GM23338 (cell line): ENCODE data around the gene EEPD1. TPM values are rescaled to one million over a fixed set of nuclear protein-coding genes. Genes with fewer than 3 reads are reported as not detected.

Source experiments
- ATAC-seq: fragments of 200-7000 bp; cut with Tn5 transposase; 3 replicates; pipeline ENCODE4 v1.9.1; 2020
- DNase-seq: peaks from one replicate; pipeline ENCODE4 v3.0.0-alpha.2; 2015; ENCODE audit warnings: low spot score
- H2AFZ ChIP-seq: fragments of 200-600 bp; sonication (generic); 2 replicates; pipeline ENCODE4 v1.8.0; 2016; ENCODE audit warnings: antibody characterized with exemption, mild to moderate bottlenecking, moderate library complexity
- H3F3A ChIP-seq: fragments of 200-600 bp; sonication (generic); replicated peaks from 2 replicates; pipeline ENCODE4 v1.8.0; 2017; ENCODE audit warnings: antibody characterized with exemption, mixed run types, low read depth
- H3K27ac ChIP-seq: fragments of 200-600 bp; sonication (generic); 2 replicates; pipeline ENCODE4 v1.6.1; 2016; ENCODE audit warnings: low read depth
- H3K27me3 ChIP-seq: fragments of 200-600 bp; sonication (generic); 2 replicates; pipeline ENCODE4 v1.8.0; 2016; ENCODE audit warnings: mild to moderate bottlenecking, mixed run types, moderate library complexity; ENCODE audit not compliant: insufficient read depth
- H3K36me3 ChIP-seq: fragments of 200-600 bp; sonication (generic); 2 replicates; pipeline ENCODE4 v1.8.0; 2016; ENCODE audit warnings: mild to moderate bottlenecking; ENCODE audit not compliant: insufficient read depth
- H3K4me1 ChIP-seq: fragments of 200-600 bp; sonication (generic); 2 replicates; pipeline ENCODE4 v1.8.0; 2016; ENCODE audit warnings: mild to moderate bottlenecking, moderate library complexity; ENCODE audit not compliant: insufficient read depth
- H3K4me2 ChIP-seq: fragments of 200-600 bp; sonication (generic); 2 replicates; pipeline ENCODE4 v1.7.1; 2017; ENCODE audit warnings: mixed run types
- H3K4me3 ChIP-seq: fragments of 200-600 bp; sonication (generic); 2 replicates; pipeline ENCODE4 v1.6.1; 2016; ENCODE audit warnings: mixed run types
- H3K79me2 ChIP-seq: fragments of 200-600 bp; sonication (generic); replicated peaks from 2 replicates; pipeline ENCODE4 v1.8.0; 2017; ENCODE audit warnings: mild to moderate bottlenecking; ENCODE audit not compliant: insufficient read depth
- H3K9me2 ChIP-seq: fragments of 200-600 bp; sonication (generic); 2 replicates; pipeline ENCODE4 v1.8.0; 2017; ENCODE audit not compliant: insufficient read depth
- H4K20me1 ChIP-seq: fragments of 200-600 bp; sonication (generic); replicated peaks from 2 replicates; pipeline ENCODE4 v1.8.0; 2017; ENCODE audit warnings: mild to moderate bottlenecking; ENCODE audit not compliant: insufficient read depth
- H3K27ac Mint-ChIP-seq: 2 replicates; pipeline ENCODE4 v1.8.0; 2020; ENCODE audit warnings: inconsistent platforms, mild to moderate bottlenecking, moderate library complexity, mixed read lengths
- H3K27me3 Mint-ChIP-seq: 3 replicates; pipeline ENCODE4 v1.8.0; 2022; ENCODE audit warnings: low read depth, mild to moderate bottlenecking, moderate library complexity, mixed read lengths, inconsistent platforms; ENCODE audit not compliant: insufficient read depth, poor library complexity
- H3K36me3 Mint-ChIP-seq: 3 replicates; pipeline ENCODE4 v1.8.0; 2021; ENCODE audit warnings: low read depth, mild to moderate bottlenecking, inconsistent platforms, moderate library complexity, mixed read lengths
- H3K4me1 Mint-ChIP-seq: 3 replicates; pipeline ENCODE4 v1.8.0; 2020; ENCODE audit warnings: mild to moderate bottlenecking, inconsistent platforms, mixed read lengths
- H3K4me3 Mint-ChIP-seq: 3 replicates; pipeline ENCODE4 v1.8.0; 2021; ENCODE audit warnings: moderate library complexity, mild to moderate bottlenecking, inconsistent platforms, mixed read lengths
- H3K9me3 Mint-ChIP-seq: 3 replicates; pipeline ENCODE4 v1.8.0; 2020; ENCODE audit warnings: moderate library complexity, mild to moderate bottlenecking, inconsistent platforms, mixed read lengths
- EZH2phosphoT487 ChIP-seq: fragments of 200-600 bp; sonication (generic); IDR thresholded peaks from one replicate; pipeline ENCODE4 v1.8.1; 2018; ENCODE audit warnings: antibody characterized with exemption; ENCODE audit not compliant: unreplicated experiment
- JUNB ChIP-seq: IDR thresholded peaks from one replicate; pipeline ENCODE4 v1.6.1; 2016; ENCODE audit warnings: antibody characterized with exemption; ENCODE audit not compliant: unreplicated experiment
- NANOG ChIP-seq: IDR thresholded peaks from 2 replicates; pipeline ENCODE4 v1.6.1; 2016; ENCODE audit warnings: antibody characterized with exemption, borderline replicate concordance
- POLR2AphosphoS5 ChIP-seq: IDR thresholded peaks from 2 replicates; pipeline ENCODE4 v1.6.1; 2016; ENCODE audit warnings: antibody characterized with exemption, low read depth
- STAT1 ChIP-seq: IDR thresholded peaks from one replicate; pipeline ENCODE4 v1.6.1; 2016; ENCODE audit warnings: antibody characterized with exemption; ENCODE audit not compliant: unreplicated experiment
- ZNF114 ChIP-seq: fragments of 250-450 bp; sonication (Bioruptor Pico); IDR thresholded peaks from 2 replicates; pipeline ENCODE4 v1.5.0; 2020; ENCODE audit warnings: mild to moderate bottlenecking, moderate library complexity
- ZNF331 ChIP-seq: fragments of 250-450 bp; sonication (Bioruptor Pico); IDR thresholded peaks from 2 replicates; pipeline ENCODE4 v1.5.0; 2020; ENCODE audit warnings: low read depth, mild to moderate bottlenecking, moderate library complexity
- ZNF462 ChIP-seq: fragments of 250-450 bp; sonication (Bioruptor Pico); IDR thresholded peaks from 2 replicates; pipeline ENCODE4 v1.5.0; 2020; ENCODE audit warnings: mild to moderate bottlenecking, moderate library complexity
- polyA plus RNA-seq: library from polyadenylated mRNA; unstranded; fragments of >200 nt; fragmentation: Nextera tagmentation; extraction: Ambion mirVana; gene quantifications from 2 replicates; pipeline ENCODE4 v1.2.1, GENCODE V29; 2016
- total RNA-seq: library from RNA; depleted of rRNA; stranded (reverse); fragments of >200 nt; shearing (Covaris generic); gene quantifications from 2 replicates; pipeline ENCODE4 v1.2.3, GENCODE V29; 2014

EEPD1 gene
- total and polyA plus RNA-seq, 2 experiments from 2014 or later = 4.1 to 17.1 TPM

- Histone ChIP-seq H3K4me1 (no peaks in the 10 kb centered on the region; the same call in 1 of the 2 replicates), H3K79me2 (no peaks in the 10 kb centered on the region), H3K27ac (no peak overlapping the region), H3K36me3 (no peaks in the 10 kb centered on the region), H3K4me2 (no peak overlapping the region), H3K27me3 (no peaks in the 10 kb centered on the region), H4K20me1 (no peaks in the 10 kb centered on the region), H3K4me3 (no peak overlapping the region), H3F3A (no peaks in the 10 kb centered on the region), H2AFZ (no peak overlapping the region), H3K9me2 (0 out of 2 replicates have a peak, but pooled peaks cover 5% of the 10 kb centered on the region)
- Mint-ChIP-seq H3K4me3 (no peak overlapping the region), H3K4me1 (peaks cover 31% of the 10 kb centered on the region), H3K27ac (peak overlapping the region; percentile 20; the same call in 1 of the 2 replicates), H3K27me3 (peaks cover 15% of the 10 kb centered on the region), H3K9me3 (no peaks in the 10 kb centered on the region), H3K36me3 (peaks cover 5% of the 10 kb centered on the region; the same call in 2 of the 3 replicates)
- DNase-seq = no peak
- TF ChIP-seq EZH2phosphoT487 = no peak
- TF ChIP-seq ZNF462 (CRISPR knock-in tag) = no peak
- TF ChIP-seq ZNF331 (CRISPR knock-in tag) = no peak
- TF ChIP-seq ZNF114 (CRISPR knock-in tag) = no peak
- no peak for TF ChIP-seq POLR2AphosphoS5
- TF ChIP-seq STAT1 = no peak
- no peak for TF ChIP-seq NANOG
- TF ChIP-seq JUNB = no peak
- ATAC-seq = no peak
Observed at GRCh38 chr7:36303202-36304098, 150.4 kb downstream of the EEPD1 start.
